HG02588 (cell line): ENCODE results near the gene NAALADL2.
"Not testable (repeated sequence)": the region's sequence is repeated elsewhere in the genome, so short reads cannot be mapped to it uniquely, and the experiment has no call there.

Experiments used
- ATAC-seq: cut with Tn5 transposase; IDR thresholded peaks from one replicate; pipeline ENCODE4 v1.9.1; 2021; ENCODE audit warnings: mild to moderate bottlenecking, moderate library complexity; ENCODE audit not compliant: unreplicated experiment

The NAALADL2 gene

DNA sequence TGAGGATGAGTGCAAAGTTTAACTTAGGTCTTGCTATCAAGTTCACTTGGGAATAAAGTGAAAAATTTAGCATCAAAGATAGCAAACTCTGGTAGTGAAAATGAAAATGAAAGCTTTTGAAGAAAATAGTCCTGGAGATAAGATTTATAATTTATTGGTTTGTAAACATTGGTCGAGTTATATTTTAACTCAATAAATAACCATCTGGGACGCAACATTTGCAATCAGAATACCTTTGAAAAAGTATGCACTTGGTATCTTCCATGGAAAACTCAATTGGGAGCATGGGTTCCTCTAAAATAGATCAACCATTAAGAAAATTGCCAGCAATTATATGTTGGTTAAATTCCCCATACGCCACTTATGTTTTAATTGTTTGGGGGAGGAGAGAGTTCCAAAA lies 209.5 kb downstream of the NAALADL2 start:
- no peak for ATAC-seq

DNA sequence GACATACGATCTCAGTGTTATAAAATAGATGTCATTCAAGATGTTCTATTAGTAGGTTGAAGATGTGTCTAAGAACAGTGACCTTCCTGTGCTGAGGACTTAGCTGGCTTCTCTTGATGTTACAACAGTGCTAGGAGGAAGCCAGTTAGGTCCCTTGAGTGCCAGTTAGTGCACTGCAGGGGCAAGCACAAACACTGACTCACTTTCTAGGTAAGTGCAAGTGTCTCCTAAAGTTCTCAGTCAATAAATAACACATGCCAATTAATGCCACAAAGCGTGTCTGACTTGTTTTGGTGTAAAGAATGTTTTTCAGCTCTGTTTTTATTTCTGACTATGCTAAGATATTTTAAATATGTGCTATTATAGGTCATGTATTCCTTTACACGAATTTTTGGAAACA lies 211.8 kb downstream of the NAALADL2 start:
- no peak for ATAC-seq

DNA sequence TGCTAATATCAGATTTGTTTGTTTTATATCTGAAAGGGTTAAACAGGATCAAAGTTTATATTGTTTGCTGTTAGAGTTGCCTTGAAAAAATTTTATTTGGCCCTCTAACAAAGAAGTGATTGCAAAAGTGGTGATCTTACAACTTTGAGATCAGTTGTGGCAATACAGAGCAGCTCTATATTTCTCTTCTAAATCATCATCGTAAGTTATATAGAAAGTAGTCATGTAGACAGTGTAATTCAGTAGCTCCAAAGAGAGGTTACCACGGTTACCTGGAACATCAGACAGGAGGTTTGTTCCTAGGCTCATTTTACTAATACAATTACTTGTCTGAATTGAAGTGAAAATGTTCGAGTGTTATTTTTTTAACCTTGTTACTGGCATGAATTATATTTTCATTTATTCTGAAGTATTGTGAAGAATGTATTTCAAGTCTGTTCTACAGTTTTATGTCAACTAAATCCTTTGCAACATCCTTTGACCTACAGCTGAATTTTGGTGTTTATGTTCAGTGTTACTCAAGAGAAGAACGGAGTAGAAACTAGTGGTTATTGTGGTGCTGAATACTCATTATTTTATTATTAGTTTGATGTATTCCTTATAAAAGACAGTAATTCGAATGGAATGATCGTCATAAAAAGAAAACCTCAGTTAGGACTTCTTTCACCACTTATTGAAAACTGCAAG lies 214.2 kb downstream of the NAALADL2 start:
- ATAC-seq = no peak

DNA sequence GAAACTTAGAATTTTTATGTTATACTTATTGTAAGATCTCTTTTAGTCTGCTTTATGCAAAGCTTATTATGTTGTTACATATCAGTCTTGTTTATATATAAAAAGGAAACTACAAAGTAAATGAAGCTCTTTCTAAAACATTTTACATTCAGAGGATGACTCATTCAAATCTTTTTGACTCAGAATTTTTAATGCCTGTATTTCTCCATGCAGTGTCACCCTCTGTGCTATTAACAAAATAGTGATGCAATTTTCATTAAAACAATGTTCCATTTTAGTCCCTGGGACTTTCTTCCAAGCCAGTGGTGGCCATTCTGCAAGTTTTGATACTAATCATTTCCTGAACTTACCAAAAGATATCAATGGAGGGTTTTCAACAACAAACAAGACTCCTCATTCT lies 216.1 kb downstream of the NAALADL2 start:
- ATAC-seq = no peak

DNA sequence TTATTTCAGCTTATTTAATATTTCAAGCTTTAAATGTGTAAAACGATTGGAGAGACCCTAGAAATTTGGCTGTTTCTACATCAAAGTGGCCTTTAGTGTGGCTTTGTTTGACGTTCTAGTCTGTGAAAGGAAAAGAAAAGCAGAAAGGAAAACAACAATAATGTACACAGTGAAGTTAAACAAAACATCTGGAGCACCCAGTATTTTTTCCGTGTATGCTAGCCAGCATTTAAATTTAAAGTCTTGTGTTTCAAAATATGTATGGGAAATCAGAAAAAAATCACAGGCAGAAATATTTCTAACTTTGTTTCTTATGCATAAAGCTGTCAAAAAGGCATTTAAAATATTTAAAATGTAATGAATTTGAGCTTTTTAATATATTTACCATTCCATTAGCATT lies 218.1 kb downstream of the NAALADL2 start:
- no peak for ATAC-seq

DNA sequence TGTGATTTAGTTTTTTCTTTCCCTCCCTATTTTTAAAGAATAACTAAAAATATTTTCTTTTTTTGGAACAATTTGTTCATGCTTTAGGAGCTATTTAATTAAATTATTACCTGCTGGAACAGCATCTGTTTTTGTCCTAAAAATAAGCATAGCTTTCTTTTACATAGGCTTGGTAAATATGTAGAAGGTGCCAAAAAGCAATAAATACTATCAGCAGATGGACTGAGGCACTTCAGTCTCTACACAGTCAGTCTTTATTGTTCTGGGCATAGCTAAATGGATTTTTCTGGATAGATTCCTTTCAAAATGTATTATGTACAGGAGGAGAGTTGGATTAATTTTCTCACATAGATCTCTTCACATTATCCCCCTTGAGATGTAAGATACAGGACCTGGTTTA lies 223.5 kb downstream of the NAALADL2 start:
- no peak for ATAC-seq

DNA sequence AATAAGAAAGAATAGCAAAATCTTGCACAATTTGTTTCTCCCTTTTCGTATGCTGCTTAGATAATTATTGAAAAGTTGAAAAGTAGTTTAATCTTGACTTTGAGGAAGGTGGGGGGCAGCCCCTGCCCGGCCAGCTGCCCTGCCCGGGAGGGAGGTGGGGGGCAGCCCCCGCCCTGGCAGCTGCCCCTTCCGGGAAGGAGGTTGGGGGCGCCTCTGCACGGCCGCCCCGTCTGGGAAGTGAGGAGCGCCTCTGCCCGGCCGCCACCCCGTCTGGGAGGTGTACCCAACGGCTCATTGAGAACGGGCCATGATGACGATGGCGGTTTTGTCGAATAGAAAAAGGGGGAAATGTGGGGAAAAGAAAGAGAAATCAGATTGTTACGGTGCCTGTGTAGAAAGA lies 228.0 kb downstream of the NAALADL2 start:
- not testable (repeated sequence) for ATAC-seq

DNA sequence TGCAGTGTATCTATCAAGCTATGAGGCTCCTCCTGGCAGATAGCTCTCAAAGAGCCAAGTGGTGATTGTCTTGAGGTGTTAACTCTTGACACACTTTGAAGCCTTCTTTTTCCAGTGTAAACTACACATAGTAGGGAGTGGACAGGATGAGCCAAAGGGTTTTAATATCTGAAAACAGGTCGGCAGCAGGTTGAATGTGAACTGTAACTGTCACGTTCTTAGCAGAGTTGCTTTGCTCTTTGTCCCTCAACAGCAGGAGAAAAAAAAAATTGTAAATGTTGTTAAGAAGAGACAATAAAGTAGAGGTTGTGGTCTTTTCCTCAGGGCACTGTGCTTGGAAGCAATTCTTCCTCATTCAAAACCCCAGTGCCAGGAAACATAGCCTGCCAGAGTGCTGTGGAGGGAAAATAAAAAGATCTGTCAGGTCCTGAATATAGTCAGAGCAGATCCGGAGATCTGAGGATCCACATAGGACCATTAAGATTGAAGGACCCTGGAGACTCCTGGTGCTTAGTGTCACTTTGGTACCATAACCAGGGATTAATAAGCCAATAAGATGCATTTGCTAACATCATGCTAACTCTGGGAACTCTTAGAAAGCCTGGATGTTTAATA lies 229.7 kb downstream of the NAALADL2 start:
- ATAC-seq = no peak

DNA sequence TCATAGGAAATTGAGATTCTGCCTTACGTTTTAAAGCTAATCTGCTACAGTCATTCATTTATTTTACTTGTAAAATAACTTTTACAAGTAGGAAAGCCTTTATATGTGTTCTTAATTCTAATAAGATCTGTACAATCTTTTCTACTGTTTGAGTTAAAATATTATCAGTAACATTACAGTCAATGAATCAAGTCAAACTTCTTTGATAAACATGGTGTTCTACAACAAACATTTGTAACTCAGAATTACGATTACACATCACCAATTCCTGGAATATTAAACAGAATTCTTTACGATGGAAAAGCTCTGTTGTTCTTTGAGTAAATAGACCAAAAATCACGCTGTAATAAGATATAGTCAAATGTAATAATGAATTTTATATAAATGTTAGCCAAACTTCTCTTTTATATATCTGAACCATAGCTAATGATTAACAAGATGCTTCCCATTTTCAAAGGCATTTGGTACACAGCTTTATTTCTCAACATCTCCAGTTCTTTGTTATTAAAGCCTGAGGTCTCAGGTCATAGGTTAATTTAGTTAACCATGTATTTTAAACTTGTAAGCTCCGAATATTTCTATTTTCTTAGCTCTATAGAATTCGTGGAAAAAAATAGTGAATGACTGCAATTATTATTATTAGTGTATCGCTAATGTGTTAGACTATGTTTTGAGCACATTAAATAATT lies 232.4 kb downstream of the NAALADL2 start:
- no peak for ATAC-seq

DNA sequence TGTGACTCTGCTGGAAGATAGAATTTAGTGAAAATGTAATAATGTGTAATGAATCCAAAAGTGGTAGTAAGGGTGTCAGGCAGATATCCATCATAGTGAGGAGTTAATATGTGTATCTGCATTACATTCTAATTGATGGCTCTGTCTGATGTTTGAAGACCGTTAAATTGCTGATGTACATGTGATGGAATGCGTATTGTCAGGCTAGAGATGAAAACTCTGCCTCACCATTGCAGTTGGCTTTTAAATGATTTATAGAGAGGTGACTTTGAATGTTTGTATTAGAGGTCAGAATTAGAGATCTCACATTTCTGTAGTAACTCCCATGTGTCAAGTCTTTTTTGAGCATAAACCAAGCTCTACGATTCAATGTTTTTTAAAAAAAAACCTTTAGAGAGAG lies 234.6 kb downstream of the NAALADL2 start:
- no peak for ATAC-seq

DNA sequence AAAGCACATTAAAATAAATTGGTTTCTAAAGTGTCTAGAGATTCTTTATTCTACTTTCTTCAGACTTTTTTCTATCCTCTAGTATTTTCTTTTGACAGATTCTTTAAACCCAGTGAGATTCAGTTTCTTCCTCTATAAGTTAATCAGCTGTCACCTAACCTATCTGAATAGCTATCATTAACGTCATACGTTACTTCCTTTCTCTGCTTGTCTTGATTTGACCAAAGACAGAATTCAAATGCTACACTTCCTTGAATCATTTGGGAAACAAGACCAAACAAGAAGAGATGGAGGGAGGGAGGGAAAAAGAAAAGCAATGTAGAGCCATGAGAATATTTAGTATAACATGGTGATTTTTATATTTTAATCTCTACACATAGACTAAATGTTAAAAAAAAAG lies 235.2 kb downstream of the NAALADL2 start:
- ATAC-seq = no peak

DNA sequence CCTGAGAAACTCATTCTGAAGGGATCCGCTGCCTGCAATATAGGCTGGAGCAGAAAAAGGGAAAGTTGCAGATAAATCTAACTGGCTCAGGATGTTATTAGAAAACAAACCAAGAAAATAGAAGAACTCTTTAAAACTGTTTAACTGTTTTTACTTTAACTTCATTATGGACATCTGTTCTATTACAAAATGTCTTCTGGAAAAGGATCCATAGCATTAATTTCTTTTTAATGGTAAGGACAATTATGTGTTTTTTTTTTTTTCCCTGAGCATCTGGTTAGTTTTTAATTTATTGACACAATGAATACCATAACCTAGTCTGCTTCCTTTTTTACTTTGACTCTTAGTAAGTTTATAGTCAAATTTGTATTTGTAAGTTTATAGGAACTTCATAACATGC lies 239.5 kb downstream of the NAALADL2 start:
- no peak for ATAC-seq

DNA sequence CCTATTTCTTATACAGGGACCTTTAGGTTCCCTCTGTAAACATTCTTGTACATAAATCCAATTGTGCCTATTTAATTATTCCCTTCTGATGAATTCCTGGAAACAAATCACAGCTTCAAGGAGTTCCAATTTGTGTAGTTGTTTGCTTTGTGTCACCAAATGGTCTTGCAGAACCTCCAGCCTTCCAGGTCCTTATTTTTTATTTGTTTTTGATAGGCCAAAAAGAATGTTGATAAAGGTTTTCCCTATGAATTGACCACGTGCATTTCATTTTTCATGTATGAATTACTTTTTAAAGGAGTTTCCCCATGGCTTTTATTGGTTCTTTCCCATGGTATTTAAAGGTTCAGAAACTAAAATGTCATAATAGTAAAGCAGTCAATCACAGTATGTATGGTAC lies 243.0 kb downstream of the NAALADL2 start:
- no peak for ATAC-seq

DNA sequence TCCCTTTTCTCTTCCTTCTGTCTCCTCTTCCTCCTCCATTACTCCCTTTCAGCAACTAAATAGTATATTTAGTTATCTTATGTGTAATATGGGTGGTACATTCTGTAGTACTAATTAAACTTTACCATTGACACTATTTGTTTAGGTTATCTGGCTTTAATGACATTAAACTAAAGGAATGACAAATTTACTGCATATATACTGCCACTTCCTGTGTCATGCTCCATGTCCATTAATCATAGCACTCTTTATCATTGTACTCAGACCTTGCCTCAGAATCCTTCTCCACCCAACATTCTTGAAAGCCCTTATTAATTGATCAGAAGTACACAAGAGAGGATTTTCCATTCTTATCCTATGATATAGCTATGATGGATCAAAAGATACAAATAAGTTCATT lies 244.2 kb downstream of the NAALADL2 start:
- no peak for ATAC-seq

DNA sequence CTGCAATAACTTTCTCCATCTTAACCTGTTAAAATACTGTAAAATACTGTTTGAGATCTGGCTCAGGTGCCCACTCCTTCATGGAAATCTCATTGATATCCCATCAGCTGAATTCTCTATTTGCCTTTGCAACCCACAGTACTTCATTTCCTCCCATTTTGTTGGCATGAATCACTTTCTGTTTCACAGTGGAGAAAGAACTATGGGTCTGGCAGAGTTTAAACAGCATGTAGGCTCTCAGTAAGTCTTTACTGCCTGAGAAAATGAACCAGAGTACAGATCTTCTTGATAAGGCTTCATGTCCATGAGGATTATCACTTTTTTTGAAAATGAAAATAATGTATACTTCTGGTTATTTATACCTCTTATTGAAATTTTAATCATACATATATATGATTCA lies 245.9 kb downstream of the NAALADL2 start:
- no peak for ATAC-seq

DNA sequence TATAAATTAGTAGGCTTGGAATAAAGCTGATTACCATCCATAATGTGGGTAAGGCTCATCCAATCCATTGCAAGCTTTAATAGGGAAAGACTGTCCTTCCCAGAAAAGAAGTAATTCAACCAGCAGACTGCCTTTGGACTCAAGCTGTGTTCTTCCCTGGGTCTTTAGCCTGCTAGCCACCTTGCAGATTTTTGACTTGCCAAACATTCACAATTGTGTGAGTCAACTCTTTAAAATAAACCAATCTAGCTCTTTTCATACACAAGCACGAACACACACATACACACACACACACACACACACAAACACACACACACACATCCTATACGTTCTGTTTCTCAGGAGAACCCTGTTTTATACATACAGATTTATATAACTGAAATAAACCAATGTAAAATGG lies 248.1 kb downstream of the NAALADL2 start:
- ATAC-seq = no peak

DNA sequence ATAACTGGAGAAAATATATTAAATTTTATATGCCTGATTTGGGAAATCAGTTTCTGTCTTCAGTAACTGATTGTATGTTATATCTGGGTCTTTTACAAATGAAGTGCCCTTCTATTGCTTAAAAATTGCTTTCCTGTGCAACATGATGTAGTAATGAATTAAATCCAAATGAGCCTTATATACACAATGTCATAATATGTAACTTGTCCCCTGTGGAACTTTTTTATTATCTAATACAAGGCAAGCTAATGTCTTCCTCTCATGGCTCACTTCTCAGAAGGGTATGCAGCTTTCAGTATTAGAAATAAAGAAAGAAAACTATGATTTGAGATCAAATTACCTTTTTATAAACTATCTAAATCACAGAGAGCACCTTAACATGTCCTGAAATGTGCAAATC lies 248.9 kb downstream of the NAALADL2 start:
- no peak for ATAC-seq

DNA sequence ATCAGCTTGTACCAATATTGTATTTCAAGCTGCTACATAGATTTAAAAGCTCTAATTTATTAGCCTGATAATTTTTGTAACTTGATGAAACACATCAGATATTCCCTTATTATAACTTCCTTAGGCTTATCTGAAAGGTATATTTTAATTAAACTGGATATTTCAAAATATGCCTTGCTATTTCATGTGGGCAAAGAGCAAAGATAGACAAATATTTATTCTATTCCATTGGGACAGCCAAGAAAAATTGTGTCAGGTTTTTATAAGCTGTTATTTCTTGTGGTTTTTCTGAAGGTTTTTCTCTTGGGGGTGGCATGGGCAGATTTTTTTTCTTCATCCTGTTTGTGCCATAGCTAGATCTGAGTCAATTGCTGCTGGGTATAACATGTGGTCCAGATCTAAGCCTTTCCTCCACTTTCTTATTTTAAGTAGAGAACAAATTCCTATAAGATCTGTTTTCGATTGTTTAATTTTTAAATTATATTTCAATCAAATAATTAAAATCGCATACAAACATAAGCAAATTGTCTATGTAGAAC lies 249.5 kb downstream of the NAALADL2 start:
- no peak for ATAC-seq

DNA sequence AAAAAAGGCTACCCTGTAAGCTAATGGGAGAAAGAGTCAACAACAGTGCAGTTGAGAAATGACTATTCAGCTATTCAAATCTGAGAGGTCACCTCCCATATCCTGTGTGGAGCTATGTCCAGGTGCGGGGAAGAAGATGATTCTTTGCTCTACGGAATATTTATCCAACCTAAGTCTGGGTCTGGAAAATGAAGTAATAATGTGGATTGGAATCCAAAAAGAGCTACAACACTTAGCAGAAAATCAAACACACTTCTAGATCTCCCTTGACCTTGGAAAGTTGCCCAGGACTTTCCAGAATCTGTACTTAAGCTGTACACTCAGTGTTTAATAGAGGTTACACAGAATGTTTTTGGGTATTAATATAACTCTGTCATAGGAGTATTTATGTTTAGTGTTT lies 251.9 kb downstream of the NAALADL2 start:
- ATAC-seq = no peak

DNA sequence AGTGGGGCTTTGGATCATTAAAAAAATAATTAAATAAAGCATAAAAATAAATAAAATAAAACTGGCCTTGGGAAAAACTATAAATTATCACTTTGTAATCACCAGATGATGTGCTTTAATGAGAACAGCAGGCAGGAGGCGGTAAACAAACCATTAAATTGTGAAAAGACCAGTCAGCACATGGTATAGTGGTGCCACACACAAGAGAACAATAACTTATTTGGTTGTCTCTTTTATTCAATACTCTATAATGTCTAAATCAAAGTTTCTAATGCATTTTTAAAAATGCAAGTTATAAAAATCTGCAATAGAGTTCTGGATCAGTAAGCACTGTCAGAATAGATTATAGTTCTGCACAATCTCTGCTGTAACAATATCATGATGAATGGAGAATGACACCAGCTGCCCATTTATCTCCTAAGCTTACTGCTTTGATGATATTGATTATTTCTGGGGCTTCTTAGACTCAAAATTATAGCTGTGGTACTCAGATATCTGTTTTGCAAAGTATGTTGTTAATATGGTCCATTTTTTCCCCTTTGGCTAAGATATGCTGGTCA lies 259.3 kb downstream of the NAALADL2 start:
- no peak for ATAC-seq

DNA sequence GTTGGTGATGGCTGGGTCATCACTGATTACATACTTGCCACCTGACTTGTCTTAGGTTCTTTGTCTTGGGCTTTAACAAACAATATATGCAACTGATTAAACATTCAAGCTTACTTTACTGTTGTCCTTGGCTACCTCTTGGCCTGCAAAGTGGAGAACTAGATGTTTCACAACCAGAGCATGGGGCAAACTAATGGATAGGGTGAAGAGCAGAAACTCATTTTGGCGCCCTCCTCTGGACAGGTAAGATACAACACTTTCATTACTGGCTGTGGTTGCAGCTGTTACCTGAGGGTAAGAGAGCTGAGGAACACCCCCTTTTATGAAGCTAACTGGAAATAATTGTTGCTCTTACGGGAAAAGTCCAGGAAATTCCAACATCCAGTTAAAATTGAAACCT lies 262.1 kb downstream of the NAALADL2 start:
- ATAC-seq = no peak
